HG03108 (cell line): ENCODE data around the gene P2RX4.
"Not testable (repeated sequence)": the region's sequence is repeated elsewhere in the genome, so short reads cannot be mapped to it uniquely, and the experiment has no call there.

Experiments
- ATAC-seq: cut with Tn5 transposase; IDR thresholded peaks from one replicate; pipeline ENCODE4 v1.9.1; 2021; ENCODE audit warnings: moderate library complexity; ENCODE audit not compliant: unreplicated experiment

Gene P2RX4

DNA sequence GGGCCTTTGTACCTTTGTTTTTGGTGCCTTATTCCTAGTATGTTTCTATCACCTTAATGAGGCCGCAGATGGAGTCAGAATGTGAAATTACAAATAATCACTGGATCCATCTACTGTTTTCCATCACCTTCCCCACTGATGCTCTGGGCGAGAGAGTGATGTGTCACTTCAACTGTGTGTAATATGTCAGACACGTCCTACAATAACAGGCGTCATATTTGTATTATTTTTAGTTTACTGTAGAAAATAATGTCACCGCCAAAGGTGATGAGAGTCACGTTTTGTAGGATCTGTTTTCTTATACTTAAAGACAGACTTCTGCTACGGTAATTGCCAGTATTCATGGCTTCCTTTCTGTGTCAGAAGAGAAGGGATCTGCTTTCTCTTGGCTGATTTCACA is 22.4 kb upstream of the P2RX4 start:
- ATAC-seq: no peak

DNA sequence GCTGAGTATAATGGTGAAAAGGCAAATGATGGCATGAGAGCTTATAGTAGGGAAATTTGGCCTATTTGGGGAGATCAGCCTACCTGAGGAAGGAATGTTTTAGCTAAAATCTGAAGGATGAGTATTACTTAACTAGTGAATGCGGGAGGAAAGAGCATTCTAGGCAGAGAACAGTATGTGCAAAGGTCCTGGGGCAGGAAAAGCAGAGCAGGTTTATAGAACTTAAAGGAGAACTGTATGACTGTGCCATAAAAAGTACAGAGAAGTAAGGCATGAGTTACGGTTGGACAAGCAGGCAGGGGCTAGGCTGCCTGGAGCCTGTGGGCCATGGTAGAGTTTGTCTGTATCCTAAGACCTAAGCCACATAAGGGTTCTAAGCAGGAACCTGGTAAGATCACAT is 21.7 kb upstream of the P2RX4 start:
- ATAC-seq: no peak

GRCh38 chr12:121189131-121189530 is 20.8 kb upstream of the P2RX4 start:
- no peak for ATAC-seq

DNA sequence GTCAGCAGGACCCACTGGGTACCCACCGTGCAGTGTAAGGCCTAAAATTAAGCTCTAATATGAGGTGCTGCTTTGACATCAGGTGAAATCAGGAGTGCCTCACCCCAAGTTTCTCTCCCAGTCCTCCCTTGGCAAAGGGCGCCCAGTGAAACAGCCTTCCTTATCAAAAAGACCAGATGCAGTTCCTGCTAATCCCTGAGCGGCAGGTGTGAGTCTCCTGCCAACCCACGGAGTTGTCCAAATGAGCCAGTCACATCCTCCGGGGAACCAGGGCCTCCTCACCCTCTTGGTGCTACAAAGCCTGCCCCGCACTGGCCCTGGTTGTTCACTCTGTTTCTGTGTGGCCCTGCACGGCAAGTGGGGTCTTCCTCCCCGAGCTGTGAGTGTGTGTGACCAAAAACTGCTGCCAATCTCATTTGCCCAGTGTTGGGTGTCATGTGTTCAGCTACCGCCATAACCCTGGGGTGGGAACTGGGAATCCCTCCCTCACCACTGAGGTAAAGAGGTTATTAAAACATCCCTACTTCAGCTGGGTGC is 20.2 kb upstream of the P2RX4 start:
- ATAC-seq: no peak

GRCh38 chr12:121190523-121191031 is 19.4 kb upstream of the P2RX4 start:
- ATAC-seq: no peak

DNA sequence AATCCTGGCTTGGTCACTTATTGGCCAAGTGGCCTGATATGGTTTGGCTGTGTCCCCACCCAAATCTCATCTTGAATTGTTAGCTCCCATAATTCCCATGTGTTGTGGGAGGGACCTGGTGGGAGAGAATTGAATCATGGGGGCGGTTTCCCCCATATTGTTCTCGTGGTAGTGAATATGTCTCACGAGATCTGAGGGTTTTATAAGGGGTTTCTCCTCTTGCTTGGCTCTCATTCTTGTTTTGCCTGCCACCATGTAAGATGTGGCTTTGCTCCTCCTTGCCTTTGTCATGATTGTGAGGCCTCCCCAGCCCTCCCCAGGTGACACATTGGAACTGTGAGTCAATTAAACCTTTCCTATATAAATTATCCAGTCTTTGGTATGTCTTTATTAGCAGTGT is 18.8 kb upstream of the P2RX4 start:
- no peak for ATAC-seq

- ATAC-seq: no peak
These were observed 13.0 kb upstream of the P2RX4 start for GRCh38 chr12:121196902-121197301.

DNA sequence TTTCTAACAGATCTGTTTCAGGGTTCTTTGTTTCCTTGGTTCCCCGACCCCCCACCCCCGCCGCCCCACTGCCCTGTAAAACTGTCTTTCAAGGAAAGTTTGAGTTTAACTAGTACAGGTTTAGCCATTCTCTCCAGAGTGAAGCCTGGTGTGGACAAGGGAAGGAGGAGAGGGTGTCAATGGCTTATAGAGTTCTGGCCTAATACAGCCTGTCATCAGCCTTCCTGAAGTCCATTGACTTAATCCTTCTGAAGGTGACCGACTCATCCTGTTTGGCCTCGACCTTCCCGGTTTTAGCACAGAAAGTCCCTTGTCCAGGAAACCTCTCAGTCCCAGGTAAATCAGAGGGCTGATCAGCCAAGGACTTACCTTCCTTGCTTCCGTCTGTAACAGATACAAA is 11.0 kb upstream of the P2RX4 start:
- no peak for ATAC-seq

DNA sequence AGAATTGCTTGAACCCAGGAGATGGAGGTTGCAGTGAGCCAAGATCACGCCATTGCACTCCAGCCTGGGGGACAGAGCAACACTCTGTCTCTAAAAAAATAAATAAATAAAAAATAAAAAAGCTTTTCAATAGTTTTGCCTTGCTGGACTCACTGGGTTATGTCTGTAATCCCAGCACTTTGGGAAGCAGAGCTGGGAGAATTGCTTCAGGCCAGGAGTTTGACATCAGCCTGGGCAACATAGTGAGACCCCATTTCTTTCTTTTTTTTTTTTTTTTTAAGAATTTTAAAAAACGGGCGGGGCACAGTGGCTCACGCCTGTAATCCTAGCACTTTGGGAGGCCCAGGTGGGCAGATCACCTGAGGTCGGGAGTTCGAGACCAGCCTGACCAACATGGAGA is 8.8 kb upstream of the P2RX4 start:
- not testable (repeated sequence) for ATAC-seq

GRCh38 chr12:121202407-121203355 is 7.2 kb upstream of the P2RX4 start:
- ATAC-seq: no peak

DNA sequence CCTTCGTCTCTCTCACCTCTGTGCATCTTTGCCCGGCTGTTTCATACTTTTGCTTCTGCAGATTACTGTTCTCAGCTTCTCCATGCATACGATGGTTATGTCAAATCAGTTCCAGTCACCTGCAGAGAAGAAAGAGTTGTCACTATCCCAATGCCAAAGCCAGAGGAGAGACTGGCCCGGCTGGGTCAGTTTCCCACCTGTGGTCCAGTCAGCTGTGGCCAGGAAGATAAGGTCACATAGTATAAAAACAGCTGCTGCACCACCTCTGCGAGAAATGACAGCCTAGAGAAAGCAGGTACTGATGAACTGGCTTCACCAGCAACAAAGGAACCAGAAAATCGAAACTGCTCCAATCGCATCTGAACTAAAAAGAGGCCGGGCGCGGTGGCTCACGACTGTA is 6.4 kb upstream of the P2RX4 start:
- ATAC-seq: no peak

- no peak for ATAC-seq
These were observed 4.4 kb upstream of the P2RX4 start for GRCh38 chr12:121205491-121205890.

DNA sequence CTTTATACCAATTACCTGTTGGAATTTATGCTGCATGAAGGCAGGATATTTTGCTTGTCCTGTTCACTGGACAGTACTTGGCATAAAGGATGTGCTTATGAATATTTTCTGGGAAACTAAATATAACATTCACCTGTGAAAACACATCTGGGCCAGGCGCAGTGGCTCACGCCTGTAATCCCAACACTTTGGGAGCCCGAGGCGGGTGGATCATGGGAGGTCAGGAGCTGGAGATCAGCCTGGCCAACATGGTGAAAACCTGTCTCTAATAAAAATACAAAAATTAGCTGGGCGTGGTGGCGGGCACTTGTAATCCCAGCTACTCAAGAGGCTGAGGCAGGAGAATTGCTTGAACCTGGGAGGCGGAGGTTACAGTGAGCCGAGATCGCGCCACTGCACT is 1.4 kb upstream of the P2RX4 start:
- not testable (repeated sequence) for ATAC-seq

- no peak for ATAC-seq
These were observed 708 bp upstream of the P2RX4 start for GRCh38 chr12:121209221-121209620.

DNA sequence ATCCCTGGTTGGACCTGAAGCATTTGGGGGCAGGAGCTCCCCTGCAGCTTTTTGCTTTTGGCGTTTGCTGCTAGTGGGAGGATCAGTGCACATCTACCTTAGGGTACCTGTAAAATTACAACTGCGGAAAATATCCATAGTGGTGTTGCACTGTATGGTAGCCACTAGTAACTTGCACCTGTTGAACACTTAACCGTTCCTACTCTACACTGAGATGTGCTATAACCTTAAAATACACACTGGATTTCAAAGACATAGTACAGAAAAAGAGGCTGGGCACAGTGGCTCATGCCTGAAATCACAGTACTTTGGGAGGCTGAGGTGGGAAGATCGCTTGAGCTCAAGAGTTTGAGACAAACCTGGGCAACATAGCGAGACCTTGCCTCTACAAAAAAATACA is 2.9 kb downstream of the P2RX4 start:
- no peak for ATAC-seq

GRCh38 chr12:121214166-121214777 is 4.3 kb downstream of the P2RX4 start:
- ATAC-seq: no peak

- ATAC-seq: no peak
These were observed 5.2 kb downstream of the P2RX4 start for GRCh38 chr12:121214855-121215745.

DNA sequence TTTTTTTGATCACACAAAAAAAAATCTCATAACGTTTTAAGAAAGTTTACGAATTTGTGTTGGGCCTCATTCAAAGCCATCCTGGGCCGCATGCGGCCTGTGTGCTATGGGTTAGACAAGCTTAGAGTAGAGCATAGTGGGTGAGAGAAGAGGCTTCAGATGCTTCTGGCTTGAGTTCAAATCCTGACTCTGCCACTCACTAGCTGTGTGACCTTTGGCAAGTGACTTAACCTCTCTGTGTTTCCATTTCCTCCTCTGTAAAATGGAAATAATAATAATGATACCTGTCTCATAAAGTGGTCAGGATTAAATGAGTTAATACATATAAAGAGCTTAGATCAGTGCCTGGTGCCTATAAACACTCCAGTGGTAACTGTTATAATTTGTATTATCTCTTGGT is 6.2 kb downstream of the P2RX4 start:
- ATAC-seq: no peak

GRCh38 chr12:121217063-121217462 is 7.1 kb downstream of the P2RX4 start:
- no peak for ATAC-seq

GRCh38 chr12:121217761-121218160 is 7.8 kb downstream of the P2RX4 start:
- ATAC-seq: no peak
